UCSD-AML1 (cell line): ENCODE measurements around the gene CREB3L1.
"Not testable (repeated sequence)": the region's sequence is repeated elsewhere in the genome, so short reads cannot be mapped to it uniquely, and the experiment has no call there.

ENCODE experiments used
- DNase-seq: peaks from one replicate; lab custom pipeline; 2025; ENCODE audit not compliant: unreplicated experiment; lab: John Stamatoyannopoulos, UW

CREB3L1 gene

DNA sequence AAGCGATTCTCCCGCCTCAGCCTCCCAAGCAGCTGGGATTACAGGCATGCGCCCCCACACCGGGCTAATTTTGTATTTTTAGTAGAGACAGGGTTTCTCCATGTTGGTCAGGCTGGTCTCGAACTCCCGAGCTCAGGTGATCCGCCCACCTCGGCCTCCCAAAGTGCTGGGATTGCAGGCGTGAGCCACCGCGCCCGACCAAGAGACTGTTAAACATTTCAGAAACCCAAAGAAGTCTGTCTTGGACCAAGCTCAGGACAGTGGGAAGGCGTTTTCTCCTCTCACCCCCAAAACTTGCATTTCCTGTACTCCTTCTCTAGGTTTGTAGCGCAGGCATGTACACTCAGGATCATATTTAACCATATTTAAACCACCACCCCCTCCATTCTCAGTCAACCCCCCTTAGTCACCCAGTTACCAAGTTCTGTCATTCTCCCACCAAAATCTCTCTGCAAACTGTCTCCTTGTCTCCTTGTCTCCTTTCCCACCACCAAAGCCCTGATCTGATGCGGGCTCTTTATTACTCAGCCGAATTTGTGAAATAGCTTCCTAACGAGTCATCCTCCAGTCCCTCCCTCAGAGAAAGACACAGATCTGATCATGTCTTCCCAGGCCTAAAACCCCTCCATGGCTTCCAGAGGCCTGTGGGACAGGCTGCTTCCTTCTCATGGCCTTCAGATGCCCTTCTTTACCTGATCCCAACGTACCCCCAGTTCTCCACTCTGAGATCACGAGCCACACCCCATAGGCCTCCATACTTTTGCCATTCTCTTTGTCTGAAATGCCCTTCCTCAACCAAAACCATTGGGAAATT is 29.0 kb upstream of the CREB3L1 start:
- no peak for DNase-seq

DNA sequence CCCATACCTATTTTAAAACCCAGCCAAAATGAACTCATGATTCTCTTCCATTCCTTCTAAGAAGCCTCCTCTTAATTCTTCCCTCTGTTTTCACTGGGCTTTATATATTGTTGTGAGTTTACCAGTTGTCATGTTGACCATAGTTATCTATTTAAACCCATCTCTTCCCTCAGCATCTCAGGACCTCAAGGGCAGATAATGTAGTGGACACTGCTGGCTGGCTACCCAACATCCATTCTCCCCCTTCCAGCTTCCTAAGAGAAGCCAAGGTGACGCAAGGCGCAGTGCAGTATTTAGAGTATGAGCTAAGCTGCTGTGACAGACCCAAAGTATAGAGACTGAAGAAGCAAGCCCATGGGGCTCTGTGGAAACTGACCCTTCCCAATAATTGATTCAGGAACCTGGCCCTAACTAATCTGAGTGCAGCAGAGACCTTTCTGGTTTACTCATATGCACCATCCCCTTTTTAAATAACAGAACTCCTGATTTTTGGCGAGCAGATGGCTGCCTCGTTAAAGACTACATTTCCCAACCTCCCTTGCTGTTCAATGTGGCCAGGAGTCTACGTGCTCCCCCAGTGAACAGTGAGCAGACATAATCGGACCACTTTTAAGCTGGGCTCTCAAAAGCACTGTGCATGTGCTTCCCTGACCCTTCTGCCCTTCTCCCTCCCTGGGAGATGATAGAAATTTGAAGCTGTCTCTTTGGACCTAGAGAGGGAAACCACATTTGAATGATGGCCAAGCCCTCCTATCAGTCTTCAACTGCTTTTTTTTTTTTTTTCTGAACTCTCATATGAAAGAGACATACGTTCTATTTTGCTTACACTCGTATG is 28.1 kb upstream of the CREB3L1 start:
- DNase-seq, result no peak

DNA sequence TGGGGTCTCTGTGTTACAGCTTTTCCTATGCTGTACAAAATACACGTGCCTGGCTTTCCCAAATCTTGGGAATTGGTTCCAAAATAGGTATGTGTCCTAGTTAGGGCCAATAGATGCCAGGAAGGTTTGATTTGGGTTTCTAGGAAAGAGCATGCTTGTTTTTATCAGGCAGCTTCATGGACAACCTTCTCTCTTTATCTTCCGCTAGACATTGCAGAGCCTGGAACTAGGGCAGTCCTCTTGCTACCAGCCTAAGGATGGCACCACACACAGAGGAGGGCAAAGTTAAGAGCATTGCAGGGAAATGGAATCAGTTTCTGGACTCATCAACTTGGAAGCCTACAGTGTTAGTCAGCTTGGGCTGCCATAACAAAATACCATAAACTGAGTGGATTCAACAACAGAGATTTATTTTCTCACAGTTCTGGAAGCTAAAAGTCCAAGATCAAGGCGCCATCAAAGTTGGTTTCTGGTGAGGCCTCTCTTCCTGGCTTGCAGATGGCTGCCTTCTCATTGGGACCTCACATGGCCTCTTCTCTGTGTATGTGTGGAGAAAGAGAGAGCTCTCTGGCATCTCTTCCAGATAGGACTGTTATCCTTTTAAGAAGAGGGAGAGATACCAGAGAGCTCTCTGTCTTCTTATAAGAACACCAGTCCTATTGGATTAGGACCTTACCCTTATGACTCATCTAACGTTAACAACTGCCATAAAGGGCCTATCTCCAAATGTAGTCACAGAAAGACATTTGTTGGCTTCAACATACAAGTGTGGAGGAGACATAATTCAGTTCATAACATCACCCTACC is 27.3 kb upstream of the CREB3L1 start:
- DNase-seq, result no peak

DNA sequence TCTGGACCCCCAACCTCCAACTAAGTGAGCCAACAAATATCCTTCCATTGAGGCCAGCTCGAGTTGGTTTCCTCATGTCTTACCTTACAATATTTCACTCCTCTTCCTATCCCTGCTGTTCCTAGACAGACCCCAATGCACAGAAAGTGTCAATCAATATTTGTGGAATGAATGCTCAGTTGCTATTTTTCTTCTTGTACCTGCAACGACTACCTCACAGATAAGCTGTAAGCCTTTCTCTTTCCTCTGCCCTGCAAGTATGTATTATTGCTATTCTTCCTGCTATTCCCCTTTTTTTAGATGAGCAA is 26.8 kb upstream of the CREB3L1 start:
- no peak for DNase-seq

DNA sequence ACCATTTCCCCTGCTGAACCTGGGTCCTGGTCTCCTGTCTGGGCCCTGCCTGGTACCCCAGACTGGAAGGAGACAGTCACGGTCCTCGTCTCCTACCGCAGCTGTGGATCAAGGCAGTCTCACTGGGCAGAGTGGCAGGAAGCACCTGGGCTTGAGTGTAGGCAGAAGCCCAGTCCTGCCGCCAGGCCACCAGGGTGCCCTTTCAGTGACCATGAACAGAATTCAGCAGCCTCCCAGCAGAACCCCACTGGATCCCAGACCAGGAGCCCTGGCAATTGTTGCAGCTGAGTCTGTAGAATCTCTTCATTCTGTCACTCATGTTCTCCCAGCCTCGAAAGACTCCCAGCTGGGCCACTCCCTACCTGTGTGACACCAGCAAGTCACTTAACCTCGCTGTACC is 25.5 kb upstream of the CREB3L1 start:
- no peak for DNase-seq

DNA sequence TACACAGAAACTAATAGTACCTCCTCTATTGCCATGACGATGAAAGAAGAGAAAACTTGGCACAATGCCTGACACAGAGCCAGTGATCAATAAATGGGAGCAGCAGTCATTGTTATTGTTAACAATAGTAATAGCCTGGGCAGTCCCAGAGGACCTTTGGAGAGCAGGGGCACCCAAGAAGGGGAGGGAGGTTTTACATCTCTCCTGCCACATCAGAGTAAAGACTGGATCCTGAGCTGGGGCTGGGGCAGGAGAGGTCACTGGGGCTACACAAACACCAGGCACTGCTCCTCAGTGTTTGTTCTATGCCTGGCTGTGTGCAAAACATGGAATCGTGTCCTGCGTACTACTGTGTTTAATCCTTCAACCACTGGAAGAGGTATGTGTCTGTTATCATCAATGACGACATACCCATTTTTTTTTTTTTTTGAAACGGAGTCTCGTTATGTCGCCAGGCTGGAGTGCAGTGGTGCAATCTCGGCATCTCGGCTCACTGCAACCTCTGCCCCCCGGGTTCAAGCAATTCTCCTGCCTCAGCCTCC is 25.0 kb upstream of the CREB3L1 start:
- no peak for DNase-seq

DNA sequence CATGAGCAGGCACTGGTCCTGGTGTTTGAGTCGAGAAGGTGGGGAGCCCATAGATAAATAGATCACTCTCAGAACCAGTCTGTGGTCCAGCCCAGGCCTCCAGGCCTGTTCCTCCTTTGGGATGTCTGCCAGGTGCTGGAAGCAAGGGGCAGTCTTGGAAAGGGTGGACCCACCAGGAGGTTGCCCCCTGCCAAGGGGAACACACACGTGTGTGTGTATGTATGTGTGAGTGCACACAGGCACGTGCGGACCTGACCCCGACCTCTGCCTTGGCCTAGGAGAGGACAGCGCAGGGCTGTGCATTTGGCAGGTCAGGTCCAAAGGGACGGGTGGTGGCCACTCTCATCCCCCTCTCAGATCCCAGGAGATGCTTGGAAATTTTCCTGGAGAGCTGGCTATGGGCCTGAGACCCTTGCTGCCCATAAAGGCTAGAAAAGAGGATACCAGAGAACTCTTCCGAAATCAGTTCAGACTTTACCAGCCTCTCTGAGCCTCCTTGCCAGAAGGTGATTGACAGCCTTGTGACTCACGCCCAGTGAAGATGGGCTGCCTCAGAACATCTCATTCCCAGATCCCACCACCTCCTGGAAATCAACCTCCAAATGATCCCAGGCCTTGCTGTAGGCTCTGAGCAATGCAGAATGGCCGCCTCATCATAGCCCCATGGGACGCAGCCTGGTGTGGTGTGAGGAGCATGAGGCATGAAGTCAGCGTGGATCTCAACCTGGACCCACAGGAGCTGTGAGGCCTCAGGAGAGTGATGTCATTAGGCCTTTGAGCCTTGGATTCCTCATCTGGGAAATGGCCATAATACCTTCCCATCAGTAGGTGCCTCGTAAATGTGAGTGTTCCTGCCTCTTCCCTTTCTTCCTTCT is 24.0 kb upstream of the CREB3L1 start:
- DNase-seq, result no peak

DNA sequence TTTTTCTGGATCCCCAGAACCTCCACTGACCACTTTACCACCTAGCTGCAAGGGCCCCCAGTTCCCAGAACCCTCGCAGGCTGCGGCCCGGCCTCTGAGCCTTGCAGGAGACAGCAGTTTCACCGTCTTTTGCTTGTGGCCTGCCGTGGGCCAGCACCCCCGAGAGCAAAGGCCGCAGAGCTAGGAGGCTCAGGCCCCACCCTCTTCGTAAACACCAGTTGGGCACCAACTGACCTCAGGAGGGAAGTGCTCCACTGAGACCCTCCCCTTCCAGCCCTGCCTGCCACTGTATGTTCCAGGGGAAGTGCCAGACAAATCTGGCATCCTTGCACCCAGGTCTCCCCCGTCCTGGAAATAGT is 23.4 kb upstream of the CREB3L1 start:
- DNase-seq, result no peak

DNA sequence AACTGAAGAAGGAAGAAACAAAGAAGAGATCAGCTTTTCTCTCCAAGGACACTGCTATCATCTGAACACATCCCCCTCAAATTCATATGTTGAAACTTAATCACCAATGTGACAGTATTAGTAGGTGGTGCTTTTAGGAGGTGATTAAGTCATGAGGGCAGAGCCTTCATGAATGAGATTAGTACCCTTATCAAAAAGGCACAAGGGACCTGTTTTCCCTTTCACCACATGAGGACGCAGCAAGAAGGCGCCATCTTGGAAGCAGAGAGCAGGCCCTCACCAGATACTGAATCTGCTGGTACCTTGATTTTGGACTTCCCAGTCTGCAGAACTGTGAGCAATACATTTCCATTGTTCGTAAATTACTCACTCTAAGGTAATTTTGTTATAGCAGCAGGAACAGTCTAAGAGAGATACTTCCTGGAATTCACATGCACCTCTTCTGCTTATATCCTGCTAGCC is 20.9 kb upstream of the CREB3L1 start:
- DNase-seq, result no peak

DNA sequence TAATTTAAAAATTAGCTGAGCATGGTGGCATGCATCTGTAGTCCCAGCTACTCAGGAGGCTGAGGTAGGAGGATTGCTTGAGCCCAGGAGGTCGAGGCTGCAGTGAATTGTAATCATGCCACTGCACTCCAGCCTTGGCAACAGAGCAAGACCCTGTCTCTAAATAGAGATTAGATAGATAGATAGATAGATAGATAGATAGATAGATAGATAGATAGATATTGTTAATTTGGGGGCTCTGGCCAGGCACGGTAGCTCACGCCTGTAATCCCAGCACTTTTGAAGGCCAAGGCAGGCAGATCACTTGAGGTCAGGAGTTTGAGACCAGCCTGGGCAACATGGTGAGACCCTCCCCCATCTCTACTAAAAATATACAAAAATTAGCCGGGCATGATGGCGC is 18.1 kb upstream of the CREB3L1 start:
- not testable (repeated sequence) for DNase-seq

DNA sequence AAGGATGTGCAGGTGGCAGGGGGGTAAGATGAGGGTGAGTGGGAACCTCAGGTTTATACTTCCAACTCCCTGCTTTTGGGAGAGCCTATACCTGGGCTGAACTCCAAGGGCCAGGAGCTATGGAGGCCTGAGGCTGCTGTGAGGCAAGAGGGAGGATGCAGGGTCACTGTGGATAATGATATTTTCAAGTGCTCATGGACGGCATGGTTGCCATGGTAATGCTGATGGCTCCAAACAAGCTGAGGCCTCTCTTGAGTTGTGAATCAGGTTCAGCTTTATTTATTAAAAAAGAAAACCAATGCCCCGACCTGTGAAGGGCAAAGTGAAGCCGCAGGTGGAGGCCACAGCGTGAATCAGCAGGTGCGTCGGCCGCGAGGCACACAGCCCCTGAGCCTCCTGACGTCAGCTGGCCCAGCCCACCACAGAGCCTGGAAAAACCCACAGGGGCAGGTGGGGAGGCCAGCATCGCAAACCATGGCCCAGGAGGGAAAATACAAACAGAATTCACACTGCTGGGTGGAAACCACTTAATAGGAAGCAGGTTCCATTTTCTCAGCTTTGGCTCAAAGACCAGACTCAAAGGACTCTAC is 17.4 kb upstream of the CREB3L1 start:
- DNase-seq, result no peak

DNA sequence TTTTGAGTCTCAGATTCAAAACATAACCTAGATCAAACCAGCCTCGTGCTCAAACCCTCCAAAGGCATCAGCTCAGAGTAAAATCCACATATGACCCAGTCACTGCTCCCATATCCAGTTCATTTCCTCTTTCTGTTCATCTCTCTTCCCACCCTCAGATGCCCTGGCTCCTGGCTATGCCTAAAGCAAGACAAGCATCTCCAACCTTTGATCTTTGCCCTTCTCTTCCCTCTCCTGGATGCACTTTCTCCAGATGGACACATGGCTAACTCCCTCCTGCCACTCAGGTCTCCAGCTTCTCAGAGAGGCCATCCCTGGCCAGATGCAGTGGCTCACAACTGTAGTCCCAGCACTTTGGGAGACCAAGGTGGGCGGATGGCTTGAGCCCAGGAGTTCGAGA is 14.3 kb upstream of the CREB3L1 start:
- no peak for DNase-seq

DNA sequence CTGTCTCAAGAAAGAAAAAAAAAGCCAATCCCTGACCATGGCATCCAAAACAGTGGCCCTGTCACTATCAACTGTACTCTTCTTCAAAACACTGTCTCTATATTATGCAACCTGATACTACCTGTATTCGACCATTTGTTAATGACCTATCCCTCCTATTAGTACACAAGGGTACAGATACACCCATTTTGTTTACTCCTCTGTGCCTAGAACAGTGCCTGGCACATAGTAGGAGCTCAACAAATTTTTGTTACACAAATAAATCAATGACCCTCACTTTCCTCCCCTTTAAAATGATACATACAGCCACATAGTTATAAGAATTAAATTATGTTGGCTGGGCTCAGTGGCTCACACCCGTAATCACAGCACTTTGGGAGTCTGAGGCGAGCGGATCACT is 13.4 kb upstream of the CREB3L1 start:
- no peak for DNase-seq

DNA sequence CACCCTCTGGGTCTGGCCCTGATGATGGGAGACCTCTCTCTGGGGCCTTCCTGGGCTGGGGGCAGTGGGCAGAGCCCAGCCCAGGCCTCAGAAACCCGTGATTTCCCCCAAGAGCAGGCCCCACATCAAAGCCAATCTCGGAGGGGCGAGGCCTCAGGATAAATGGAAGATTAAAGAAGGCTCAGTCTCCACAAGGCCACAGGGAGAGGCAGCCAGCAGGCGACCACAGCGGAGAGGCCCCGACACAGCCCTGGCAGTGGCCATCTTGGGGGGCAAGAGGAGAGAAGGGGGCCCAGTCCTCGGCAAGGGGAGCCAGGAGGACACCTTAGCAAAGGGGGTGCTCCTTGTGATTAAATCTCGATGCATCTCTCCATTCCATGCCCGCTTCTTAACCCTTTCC is 12.5 kb upstream of the CREB3L1 start:
- no peak for DNase-seq

DNA sequence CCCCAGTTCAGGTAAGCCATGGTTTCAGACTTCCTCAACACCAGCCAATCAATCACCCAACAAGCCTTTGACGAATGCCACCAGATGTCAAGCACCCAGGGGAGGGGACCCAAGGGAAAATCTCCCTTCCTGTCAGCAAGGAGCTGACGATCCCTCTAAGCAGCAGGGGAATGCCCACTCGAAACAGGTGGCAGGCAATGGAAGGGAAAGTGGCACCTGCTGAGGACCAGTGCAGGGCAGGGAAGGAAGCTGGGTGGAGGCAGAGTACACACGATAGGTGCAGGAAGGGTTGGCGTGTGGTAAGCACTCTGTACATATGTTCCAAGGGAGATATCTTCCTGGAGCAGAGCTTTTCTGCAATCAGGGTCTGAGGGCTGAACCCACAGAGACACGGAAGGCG is 11.7 kb upstream of the CREB3L1 start:
- DNase-seq, result no peak

DNA sequence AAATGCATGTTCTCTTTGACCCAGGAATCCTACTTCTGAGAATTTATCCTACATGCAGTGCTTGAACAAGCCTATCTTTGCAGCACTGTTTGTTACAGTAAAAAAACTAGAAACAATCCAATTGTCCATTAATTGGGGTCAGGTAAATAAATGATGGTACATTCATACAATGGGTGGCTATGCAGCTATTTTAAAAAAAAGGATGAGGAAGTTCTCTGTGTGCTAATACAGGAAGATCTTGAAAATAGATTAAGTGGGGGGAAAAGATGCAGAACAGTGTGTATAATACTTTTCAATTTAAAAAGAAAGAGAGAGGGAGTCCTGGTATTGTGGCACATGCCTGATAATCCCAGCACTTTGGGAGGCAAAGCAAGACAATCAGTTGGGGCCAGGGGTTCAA is 9.5 kb upstream of the CREB3L1 start:
- DNase-seq, result no peak

DNA sequence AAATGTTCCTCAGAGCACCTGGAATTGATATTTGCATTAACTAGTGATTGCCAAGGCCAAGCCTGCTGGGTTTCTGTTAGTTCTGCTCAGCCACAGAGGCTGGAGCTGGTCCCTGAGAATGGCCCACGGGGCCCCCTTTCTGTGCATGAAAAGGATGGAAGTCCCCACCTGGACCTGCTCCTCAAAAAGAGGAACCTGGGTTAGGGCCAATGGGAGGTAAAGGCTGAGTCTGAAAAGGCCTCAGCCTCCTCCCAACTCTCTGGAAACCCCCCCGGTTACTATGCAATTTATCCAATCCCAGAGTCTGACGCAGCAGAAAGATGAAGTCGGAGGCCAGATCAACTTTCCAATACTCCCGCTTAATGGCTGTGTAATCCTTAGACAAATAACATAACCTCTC is 6.8 kb upstream of the CREB3L1 start:
- no peak for DNase-seq

DNA sequence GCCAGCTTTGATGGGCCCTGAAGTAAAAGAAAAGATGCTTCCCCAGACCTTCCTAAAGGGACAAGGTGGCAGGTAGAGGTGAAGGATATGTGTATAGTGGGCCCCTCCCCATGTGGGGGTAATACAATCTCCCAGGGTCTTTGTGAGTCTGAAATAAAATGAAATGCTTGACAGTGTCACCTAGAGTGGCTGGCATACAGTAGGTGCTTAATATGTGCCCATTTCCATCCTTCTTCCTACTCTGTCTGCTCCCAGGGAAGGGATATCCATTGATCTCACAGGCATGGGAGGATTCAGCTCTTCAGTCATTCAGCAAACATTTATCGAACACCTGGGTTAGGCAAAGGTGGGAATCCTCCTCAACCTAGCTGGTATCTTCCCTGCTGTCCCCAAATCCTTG is 6.1 kb upstream of the CREB3L1 start:
- no peak for DNase-seq

DNA sequence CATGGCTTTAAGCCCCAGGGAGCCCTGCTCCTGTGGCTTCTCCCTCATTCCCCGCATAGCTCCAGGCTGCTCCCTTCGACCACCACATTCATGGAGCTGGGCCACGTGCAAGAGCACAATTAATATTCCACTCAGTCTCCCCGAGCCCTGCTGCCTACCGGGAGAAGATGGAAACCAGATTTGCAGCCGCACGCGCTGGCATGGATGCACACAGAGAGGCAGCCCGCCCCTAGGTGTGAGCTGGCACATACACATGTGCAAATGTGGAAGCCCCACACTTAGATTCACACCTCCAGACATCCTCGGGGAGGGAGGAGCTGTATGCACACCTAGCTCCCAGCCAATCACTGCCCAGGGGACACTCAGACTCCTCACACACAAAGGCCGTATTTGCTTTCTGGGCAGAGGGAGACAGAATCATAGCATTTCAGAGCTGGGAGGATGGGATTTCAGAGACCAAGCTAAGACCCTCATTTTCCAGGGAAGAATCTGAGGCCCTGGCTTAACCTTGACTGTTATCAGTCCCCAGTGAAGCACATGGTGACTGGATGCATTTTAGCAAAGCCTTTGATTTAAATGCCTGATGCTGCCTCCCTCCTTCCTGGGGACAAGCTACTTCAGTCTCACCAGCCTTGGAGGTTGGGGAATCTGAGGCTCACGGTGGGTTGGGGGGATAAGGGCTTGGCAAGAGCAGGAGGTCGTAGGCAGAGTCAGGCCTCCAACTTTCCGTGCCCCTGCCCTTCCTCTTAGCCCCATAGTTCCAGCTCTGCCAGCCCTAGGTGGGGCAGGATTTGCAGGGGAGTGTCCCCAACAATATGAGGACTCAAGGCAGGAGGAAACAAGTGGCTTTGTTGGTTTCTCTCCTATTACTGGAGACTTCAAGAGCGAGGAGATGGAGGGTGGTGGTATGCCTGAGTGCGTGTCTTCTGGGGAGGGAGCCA is 5.3 kb upstream of the CREB3L1 start:
- DNase-seq, result no peak
